NCI-H2081 treated with DMSO at 0.1 percent for 48 hours (cell line): ENCODE measurements around the gene ZNF595.
A peak's percentile ranks its signal among the peaks of the same experiment; 100 is the strongest.
"Not testable (repeated sequence)": the region's sequence is repeated elsewhere in the genome, so short reads cannot be mapped to it uniquely, and the experiment has no call there.

Source experiments
- DNase-seq: peaks from one replicate; lab custom pipeline; 2025; lab: John Stamatoyannopoulos, UW

Gene ZNF595

DNA sequence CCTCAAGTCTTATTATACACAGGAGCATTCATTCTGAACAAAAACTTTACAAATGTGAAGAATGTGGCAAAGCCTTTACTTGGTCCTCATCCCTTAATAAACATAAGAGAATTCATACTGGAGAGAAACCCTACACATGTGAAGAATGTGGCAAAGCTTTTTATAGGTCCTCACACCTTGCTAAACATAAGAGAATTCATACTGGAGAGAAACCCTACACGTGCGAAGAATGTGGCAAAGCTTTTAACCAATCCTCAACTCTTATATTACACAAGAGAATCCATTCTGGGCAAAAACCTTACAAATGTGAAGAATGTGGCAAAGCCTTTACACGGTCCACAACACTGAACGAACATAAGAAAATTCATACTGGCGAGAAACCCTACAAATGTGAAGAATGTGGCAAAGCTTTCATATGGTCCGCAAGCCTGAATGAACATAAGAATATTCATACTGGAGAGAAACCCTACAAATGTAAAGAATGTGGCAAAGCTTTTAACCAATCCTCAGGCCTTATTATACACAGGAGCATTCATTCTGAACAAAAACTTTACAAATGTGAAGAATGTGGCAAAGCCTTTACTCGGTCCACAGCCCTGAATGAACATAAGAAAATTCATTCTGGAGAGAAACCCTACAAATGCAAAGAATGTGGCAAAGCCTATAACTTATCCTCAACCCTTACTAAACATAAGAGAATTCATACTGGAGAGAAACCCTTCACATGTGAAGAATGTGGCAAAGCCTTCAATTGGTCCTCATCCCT, 33.6 kb downstream of the ZNF595 start:
- not testable (repeated sequence) for DNase-seq

DNA sequence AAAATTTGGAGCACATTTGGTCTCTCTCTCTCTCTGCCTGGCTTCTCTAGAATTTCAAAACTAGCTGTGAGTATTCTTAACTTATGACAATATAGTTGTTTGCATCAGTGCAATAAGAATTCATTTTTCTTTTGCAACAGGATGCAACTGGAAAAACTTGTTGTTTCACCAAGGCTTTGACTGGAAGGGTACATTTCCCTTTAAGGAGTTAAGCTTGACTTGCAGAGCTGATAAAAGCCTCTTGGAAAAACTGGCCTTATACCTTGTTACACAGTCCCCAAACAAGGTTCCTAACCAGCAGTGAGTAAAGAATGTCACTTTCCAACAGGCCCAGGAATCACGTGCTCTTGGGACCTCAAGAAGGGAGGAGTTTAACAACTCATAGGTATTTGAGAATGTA, 45.3 kb downstream of the ZNF595 start:
- no peak for DNase-seq

- no peak for DNase-seq
Measured at GRCh38 chr4:99863-100262, 46.7 kb downstream of the ZNF595 start.

GRCh38 chr4:107083-107443, 53.9 kb downstream of the ZNF595 start:
- no peak for DNase-seq

DNA sequence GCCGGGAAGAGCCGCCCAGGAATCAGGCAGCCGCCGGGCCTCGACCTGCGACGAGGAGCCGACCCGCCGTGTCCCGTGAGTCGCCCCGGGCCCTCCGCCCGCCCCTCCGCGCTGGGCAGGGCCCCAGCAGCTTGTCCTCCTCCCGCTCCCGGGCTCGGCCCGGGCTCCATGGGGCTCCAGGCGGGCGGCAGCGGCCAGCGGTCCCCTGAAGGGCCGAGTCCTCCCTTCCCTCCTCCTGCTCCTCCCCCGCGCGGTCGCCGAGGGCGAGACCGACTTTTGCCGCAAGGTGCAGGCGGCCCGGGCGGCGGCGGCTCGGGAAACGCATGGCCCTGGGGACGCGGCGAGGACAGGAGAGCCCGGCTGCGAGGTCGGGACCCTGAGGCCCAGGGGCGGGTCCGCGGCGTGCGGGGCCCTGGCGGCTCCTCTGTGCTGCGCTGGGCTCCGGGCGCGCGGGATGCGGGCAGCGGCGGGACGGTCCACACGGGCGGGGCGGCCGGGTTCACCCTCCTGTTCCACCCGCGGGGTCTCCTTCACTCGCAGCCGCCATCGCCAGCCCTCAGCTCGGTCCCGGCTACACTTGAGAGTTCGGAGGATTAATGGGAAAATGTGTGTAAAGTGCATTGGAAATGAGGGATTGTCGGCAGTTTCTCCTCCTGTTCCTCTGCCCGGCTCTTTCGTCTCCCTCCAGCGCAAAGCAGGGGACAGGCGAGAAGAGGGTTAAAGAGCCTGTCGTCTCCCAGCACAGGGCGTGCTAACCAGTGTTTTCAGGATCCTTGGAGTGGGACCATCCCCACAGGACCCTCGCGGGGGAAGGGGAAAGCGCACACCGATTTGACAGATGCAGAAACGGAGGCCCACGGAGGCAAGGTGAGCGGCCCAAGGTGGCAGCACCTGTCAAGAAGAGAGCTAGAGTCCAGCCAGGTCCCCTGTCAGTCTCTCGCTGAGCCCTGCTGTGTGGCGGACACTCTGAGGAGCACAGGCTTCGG, 54.6 kb downstream of the ZNF595 start:
- DNase-seq, result no peak

GRCh38 chr4:112771-113170, 59.6 kb downstream of the ZNF595 start:
- DNase-seq, result no peak

GRCh38 chr4:113732-114131, 60.6 kb downstream of the ZNF595 start:
- no peak for DNase-seq

DNA sequence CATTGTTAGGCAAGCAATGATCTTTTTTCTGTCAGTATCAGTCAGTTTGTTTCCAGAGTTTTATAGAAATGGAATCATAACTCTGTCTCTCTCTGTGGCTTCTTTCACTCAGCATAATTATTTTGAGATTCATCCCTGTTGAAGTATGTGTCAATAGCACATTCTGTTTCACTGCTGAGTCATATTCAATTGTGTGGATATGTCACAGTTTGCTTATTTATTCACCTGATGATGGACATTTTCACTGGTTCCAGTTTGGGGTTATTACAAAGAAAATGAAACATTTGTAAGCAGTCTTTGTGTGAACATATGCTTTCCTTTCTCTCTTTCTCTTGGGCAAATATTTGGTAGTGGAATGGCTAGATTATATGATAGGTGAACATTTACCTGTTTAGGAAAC, 61.0 kb downstream of the ZNF595 start:
- no peak for DNase-seq

DNA sequence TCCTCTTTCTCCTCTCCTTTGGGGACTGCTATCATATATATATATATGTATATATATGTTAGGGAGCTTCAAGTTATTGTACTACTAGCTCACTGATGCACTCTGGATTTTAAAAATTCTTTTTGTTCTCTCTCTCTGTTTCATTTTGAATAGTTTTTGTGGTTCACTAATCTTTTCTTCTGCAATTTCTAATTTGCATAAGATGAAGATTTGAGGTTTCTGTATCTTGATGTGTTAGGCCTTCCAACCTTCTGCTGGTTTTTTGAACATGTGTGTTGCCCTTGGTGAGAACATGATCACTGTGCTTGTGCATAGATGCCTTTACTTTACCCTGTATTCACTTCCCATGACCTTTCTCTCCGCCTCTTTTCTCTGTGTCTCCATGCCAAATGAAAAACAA, 63.4 kb downstream of the ZNF595 start:
- DNase-seq, result no peak

DNA sequence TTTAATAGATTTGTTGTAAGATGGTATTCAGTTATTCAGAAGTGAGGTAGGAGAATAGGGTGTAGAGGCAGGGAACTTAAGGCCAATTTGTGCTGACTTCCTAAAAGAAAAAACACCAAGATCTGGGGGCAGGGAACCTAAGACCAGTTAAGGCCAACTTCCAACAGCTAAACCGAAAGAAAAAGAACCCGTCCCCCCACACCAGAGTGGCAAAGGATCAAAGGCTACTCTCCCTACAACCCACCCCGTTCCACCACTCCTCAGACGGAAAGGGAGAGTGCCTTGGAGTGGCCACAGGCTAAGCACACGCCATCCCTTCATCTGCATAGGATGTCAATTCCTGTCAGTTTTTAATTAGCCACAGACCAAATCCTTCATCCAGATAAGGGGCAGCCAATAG, 67.5 kb downstream of the ZNF595 start:
- DNase-seq, result no peak

DNA sequence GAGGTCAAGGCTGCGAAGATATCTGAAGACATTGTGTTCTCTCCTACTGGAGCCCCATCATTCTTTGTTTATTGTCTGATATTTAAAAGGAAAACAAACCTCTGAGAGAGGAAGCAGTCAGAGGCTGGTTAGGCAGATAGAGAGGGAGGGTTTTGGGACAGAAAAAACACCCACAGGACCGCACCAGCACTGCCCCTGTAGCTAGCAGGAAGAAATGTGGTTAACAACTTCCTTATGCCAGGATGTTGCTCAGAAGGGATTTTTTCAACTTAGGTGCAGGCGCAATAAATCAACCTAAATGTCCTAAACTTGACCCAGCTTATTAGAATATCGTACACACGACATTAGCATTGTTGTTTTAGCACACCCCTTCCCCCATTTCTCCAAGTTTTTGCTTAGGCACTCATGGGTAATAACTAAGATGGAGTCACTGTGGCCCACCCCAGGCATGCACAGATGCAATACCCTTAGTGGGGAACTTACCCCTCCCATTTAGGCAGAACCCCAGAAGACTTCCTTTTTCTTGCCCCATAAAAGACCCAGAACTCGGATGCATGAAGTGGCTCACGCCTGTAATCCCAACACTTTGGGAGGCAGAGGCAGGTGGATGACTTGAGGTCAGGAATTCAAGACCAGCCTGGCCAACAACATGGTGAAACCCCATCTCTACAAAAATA, 68.4 kb downstream of the ZNF595 start:
- DNase-seq, result no peak

GRCh38 chr4:123922-124274, 70.8 kb downstream of the ZNF595 start:
- not testable (repeated sequence) for DNase-seq

DNA sequence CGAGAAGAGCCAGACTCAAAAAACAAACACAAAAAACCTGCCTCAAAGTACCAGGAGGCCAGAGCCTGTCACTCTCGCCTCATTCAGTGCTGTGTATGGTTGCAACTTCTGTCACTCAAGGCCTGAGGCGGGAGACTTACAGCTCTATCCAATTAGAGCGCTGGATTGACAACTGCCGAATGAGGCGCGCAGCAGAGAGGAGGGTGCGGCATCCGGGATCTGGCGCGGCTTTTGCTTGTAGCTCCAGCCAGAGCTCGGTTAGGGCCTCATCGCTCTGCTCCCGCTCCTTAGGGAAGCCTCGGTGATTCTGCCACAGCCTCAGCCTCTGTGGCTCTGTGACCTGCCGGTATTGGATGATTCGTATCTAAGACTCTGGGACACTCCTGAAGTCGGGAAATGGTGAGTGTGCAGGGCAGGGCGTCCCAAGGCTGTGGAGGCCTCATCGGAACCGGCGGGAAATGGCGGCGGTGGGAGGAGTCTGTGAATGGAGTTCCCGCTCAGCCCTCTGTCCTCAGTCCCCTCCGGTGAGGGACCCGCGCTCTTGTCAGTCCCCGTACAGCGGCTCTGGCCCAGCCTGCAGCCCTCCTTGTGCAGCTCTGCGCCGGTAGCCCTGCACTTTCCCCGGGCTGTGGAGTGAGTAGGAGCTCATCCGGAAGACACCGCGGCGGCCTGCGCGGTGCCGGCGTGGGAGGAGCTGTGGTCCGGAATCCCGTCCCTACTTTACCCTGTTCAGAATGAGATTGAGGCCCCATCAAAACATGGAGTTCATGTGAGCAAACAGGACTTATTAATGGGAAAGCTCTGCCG, 71.4 kb downstream of the ZNF595 start, which contains the start of gene ZNF718:
Gene ZNF718, plus strand, starts transcription at position 227 of the 807 bp plus-strand sequence. Its CDS starts 170 bp downstream, at position 397.
- peak; percentile 88 for DNase-seq

DNA sequence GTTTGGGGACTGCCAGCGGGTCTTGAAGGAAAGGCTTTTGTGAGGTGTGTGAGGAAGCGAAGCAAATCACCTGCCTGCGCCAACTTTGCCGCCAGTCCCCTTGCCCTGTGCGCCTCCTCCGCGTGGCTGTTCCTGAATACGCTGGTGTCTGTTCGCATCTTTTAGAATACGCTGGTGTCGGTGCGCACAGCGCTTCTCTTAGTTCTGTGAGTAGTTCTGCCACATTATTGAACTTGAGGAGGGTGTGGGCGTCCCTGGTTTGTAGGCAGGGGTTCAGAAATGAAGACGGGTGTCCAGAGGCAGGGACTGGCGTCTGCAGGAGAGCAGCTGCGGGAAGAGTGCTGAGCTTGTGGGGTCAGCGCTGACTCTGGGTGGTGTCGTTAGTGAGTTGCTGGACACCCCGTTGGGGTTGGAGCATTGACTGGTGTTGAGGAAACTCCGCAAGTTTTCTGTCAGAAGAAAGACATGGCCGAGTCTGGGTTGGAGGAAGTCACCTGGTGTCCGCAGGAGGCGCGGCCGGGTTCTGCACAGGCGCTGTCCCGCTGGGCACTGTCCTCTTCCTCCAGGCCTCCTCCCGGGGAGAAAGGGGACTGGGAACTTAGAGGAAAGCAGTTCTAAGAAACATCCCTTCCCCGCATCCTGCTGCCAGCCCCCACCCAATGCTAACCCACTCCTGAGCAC, 72.1 kb downstream of the ZNF595 start:
- no peak for DNase-seq

GRCh38 chr4:125833-126232, 72.7 kb downstream of the ZNF595 start:
- DNase-seq, result no peak

GRCh38 chr4:132483-132882, 79.4 kb downstream of the ZNF595 start:
- no peak for DNase-seq
